HL-60 (cell line): Measurements from ENCODE around the gene ATP13A5.

Source experiments
- CTCF ChIP-seq: IDR thresholded peaks from one replicate; pipeline ENCODE4 v1.5.1; 2011; ENCODE audit warnings: low read length, control low read depth, inconsistent platforms; ENCODE audit not compliant: insufficient read depth
- POLR2AphosphoS5 ChIP-seq: IDR thresholded peaks from 2 replicates; pipeline ENCODE4 v1.6.1; 2012; ENCODE audit warnings: low read depth
- REST ChIP-seq: IDR thresholded peaks from 2 replicates; pipeline ENCODE4 v1.6.1; 2012; ENCODE audit warnings: low read depth; ENCODE audit not compliant: insufficient replicate concordance
- SPI1 ChIP-seq: IDR thresholded peaks from 2 replicates; pipeline ENCODE4 v1.6.1; 2012; ENCODE audit warnings: low read depth, mild to moderate bottlenecking, borderline replicate concordance

DNA sequence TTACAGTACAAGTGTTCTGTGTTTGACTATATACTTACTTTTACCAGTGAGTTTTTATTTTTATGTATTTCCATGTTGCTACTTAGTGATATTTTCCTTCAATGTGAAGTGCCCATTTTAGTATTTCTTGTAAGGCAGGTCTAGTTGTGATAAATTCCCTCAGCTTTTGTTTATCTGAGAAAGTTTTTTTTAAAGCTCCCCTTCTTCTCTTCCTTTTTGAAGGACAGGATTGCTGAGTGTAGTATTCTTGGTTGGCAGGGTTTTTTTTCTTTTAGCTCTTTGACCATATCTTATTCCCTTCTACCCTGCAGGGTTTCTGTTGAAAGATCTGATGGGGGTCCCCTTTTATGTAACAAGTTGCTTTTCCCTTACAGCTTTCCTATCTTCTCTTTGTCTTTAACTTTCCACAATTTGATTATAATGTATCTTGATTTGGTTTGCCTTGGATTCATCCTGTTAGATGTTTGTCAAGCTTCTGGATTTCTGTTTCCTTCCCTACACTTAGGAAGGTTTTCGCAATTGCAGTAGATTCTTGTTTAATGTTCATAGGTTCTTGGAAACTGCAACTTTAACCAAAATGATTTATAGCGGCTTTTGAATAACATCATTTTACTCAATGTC, 129.6 kb downstream of the ATP13A5 start:
- TF ChIP-seq CTCF, result no peak
- TF ChIP-seq REST, result no peak
- no peak for TF ChIP-seq SPI1
- no peak for TF ChIP-seq POLR2AphosphoS5
